ENCODE measurements around the gene IL23R. TPM values are rescaled to one million over a fixed set of nuclear protein-coding genes. Genes with fewer than 3 reads are reported as not detected.

Gene IL23R
- total RNA-seq, 1 donor from 2014 or later = not detected

GRCh38 chr1:67217417-67217816, 51.2 kb downstream of the IL23R start:
- H3K36me3 ChIP-seq (ENCODE audit: insufficient read depth, low read length) = no peaks in the 10 kb centered on the region
- no peaks in the 10 kb centered on the region for H3K9me3 ChIP-seq (ENCODE audit: insufficient read depth, low read depth, low read length)
- H3K4me2 ChIP-seq (ENCODE audit: low read length) = no peak overlapping the region
- no peak overlapping the region for H3K4me3 Mint-ChIP-seq (ENCODE audit: unreplicated experiment)
- no peak overlapping the region for H2AFZ ChIP-seq (ENCODE audit: low read depth, low read length)
- H4K20me1 ChIP-seq (ENCODE audit: insufficient read depth, low read length) = no peaks in the 10 kb centered on the region
- no peak for FAIRE-seq
- no peak for DNase-seq (ENCODE audit: low read depth)
- TF ChIP-seq EZH2 (IDR thresholded peaks at IDR 0.05; ENCODE audit: insufficient read depth, low read length) (no peak), CTCF (IDR thresholded peaks at IDR 0.05; ENCODE audit: insufficient read depth, low read depth, low read length) (no peak)
- no peaks in the 10 kb centered on the region for H3K27me3 Mint-ChIP-seq (ENCODE audit: low read depth, unreplicated experiment)
- no peaks in the 10 kb centered on the region for H3K27me3 ChIP-seq (ENCODE audit: insufficient read depth, low read length)
- H3K4me1 Mint-ChIP-seq (ENCODE audit: low read depth, unreplicated experiment) = no peaks in the 10 kb centered on the region
- H3K4me3 ChIP-seq (ENCODE audit: insufficient read depth, low read depth, low read length) = no peak overlapping the region
- H3K9ac ChIP-seq (ENCODE audit: low read length) = no peak overlapping the region
- no peaks in the 10 kb centered on the region for H3K4me1 ChIP-seq (ENCODE audit: insufficient read depth, low read length)
- no peaks in the 10 kb centered on the region for H3K36me3 Mint-ChIP-seq (ENCODE audit: low read depth, unreplicated experiment)
- no peak overlapping the region for H3K27ac Mint-ChIP-seq (ENCODE audit: unreplicated experiment)
- no peaks in the 10 kb centered on the region for H3K9me3 Mint-ChIP-seq (ENCODE audit: unreplicated experiment)
- H3K27ac ChIP-seq (ENCODE audit: low read depth, low read length) = no peak overlapping the region
- H3K79me2 ChIP-seq (ENCODE audit: insufficient read depth, low read length) = no peaks in the 10 kb centered on the region

- H3K4me1 Mint-ChIP-seq (ENCODE audit: low read depth, unreplicated experiment) = no peaks in the 10 kb centered on the region
- H3K27me3 Mint-ChIP-seq (ENCODE audit: low read depth, unreplicated experiment) = no peaks in the 10 kb centered on the region
- no peak overlapping the region for H2AFZ ChIP-seq (ENCODE audit: low read depth, low read length)
- DNase-seq (ENCODE audit: low read depth) (no peak), FAIRE-seq (no peak)
- no peak overlapping the region for H3K4me3 ChIP-seq (ENCODE audit: insufficient read depth, low read depth, low read length)
- H3K27me3 ChIP-seq (ENCODE audit: insufficient read depth, low read length) = no peaks in the 10 kb centered on the region
- H3K36me3 Mint-ChIP-seq (ENCODE audit: low read depth, unreplicated experiment) = no peaks in the 10 kb centered on the region
- H3K4me2 ChIP-seq (ENCODE audit: low read length) = no peak overlapping the region
- no peaks in the 10 kb centered on the region for H4K20me1 ChIP-seq (ENCODE audit: insufficient read depth, low read length)
- no peak overlapping the region for H3K27ac Mint-ChIP-seq (ENCODE audit: unreplicated experiment)
- TF ChIP-seq CTCF (IDR thresholded peaks at IDR 0.05; ENCODE audit: insufficient read depth, low read depth, low read length) (no peak), EZH2 (IDR thresholded peaks at IDR 0.05; ENCODE audit: insufficient read depth, low read length) (no peak)
- no peak overlapping the region for H3K9ac ChIP-seq (ENCODE audit: low read length)
- H3K79me2 ChIP-seq (ENCODE audit: insufficient read depth, low read length) = no peaks in the 10 kb centered on the region
- no peaks in the 10 kb centered on the region for H3K9me3 ChIP-seq (ENCODE audit: insufficient read depth, low read depth, low read length)
- H3K9me3 Mint-ChIP-seq (ENCODE audit: unreplicated experiment) = no peaks in the 10 kb centered on the region
- no peaks in the 10 kb centered on the region for H3K36me3 ChIP-seq (ENCODE audit: insufficient read depth, low read length)
- no peak overlapping the region for H3K4me3 Mint-ChIP-seq (ENCODE audit: unreplicated experiment)
- H3K4me1 ChIP-seq (ENCODE audit: insufficient read depth, low read length) = no peaks in the 10 kb centered on the region
- H3K27ac ChIP-seq (ENCODE audit: low read depth, low read length) = no peak overlapping the region
Observed at GRCh38 chr1:67217938-67218337, 51.7 kb downstream of the IL23R start.

GRCh38 chr1:67224856-67225255, 58.6 kb downstream of the IL23R start:
- Histone ChIP-seq H4K20me1 (ENCODE audit: insufficient read depth, low read length) (no peaks in the 10 kb centered on the region), H2AFZ (ENCODE audit: low read depth, low read length) (no peak overlapping the region), H3K4me2 (ENCODE audit: low read length) (no peak overlapping the region)

More at GRCh38 chr1:67224856-67225255, 58.6 kb downstream of the IL23R start:
- Histone ChIP-seq H3K4me3 (ENCODE audit: insufficient read depth, low read depth, low read length) (no peak overlapping the region), H3K36me3 (ENCODE audit: insufficient read depth, low read length) (no peaks in the 10 kb centered on the region), H3K9ac (ENCODE audit: low read length) (no peak overlapping the region), H3K4me1 (ENCODE audit: insufficient read depth, low read length) (no peaks in the 10 kb centered on the region), H3K9me3 (ENCODE audit: insufficient read depth, low read depth, low read length) (no peaks in the 10 kb centered on the region), H3K27me3 (ENCODE audit: insufficient read depth, low read length) (peaks cover 7% of the 10 kb centered on the region), H3K27ac (ENCODE audit: low read depth, low read length) (no peak overlapping the region), H3K79me2 (ENCODE audit: insufficient read depth, low read length) (no peaks in the 10 kb centered on the region)
- Mint-ChIP-seq H3K9me3 (ENCODE audit: unreplicated experiment) (no peaks in the 10 kb centered on the region), H3K36me3 (ENCODE audit: low read depth, unreplicated experiment) (no peaks in the 10 kb centered on the region), H3K4me3 (ENCODE audit: unreplicated experiment) (no peak overlapping the region), H3K27ac (ENCODE audit: unreplicated experiment) (no peak overlapping the region), H3K4me1 (ENCODE audit: low read depth, unreplicated experiment) (no peaks in the 10 kb centered on the region), H3K27me3 (ENCODE audit: low read depth, unreplicated experiment) (no peaks in the 10 kb centered on the region)
- FAIRE-seq = no peak
- TF ChIP-seq EZH2 (IDR thresholded peaks at IDR 0.05; ENCODE audit: insufficient read depth, low read length) (no peak), CTCF (IDR thresholded peaks at IDR 0.05; ENCODE audit: insufficient read depth, low read depth, low read length) (no peak)
- DNase-seq (ENCODE audit: low read depth) = no peak
